ENCODE results near the gene PCDHGA12.

- TF ChIP-seq POLR2A (IDR thresholded peaks at IDR 0.05), result no peak
- no peak for TF ChIP-seq CTCF (IDR thresholded peaks at IDR 0.05)
- no peak for TF ChIP-seq POLR2AphosphoS5 (IDR thresholded peaks at IDR 0.05)
Measured at GRCh38 chr5:141477044-141477575, 46.8 kb downstream of the PCDHGA12 start.
